ENCODE results near the gene CCDC149.

CCDC149 gene

DNA sequence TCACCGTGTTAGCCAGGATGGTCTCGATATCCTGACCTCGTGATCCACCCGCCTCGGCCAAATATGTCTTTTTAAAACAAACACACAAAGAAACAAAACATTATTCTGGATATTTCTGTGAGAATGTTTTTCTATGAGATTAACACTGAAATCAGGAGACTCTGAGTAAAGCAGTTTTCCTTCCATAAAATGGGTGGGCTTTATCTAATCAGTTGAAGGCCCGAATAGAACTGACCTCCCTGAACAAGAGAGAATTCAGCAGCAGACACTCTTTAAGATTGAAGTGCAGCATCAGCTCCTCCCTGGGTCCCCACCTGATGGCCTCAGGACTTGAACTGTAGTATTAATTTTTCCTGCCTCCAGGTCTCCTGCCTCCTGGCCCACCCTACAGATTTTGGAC, 139.9 kb downstream of the CCDC149 start:
- TF ChIP-seq, protein P1, sequence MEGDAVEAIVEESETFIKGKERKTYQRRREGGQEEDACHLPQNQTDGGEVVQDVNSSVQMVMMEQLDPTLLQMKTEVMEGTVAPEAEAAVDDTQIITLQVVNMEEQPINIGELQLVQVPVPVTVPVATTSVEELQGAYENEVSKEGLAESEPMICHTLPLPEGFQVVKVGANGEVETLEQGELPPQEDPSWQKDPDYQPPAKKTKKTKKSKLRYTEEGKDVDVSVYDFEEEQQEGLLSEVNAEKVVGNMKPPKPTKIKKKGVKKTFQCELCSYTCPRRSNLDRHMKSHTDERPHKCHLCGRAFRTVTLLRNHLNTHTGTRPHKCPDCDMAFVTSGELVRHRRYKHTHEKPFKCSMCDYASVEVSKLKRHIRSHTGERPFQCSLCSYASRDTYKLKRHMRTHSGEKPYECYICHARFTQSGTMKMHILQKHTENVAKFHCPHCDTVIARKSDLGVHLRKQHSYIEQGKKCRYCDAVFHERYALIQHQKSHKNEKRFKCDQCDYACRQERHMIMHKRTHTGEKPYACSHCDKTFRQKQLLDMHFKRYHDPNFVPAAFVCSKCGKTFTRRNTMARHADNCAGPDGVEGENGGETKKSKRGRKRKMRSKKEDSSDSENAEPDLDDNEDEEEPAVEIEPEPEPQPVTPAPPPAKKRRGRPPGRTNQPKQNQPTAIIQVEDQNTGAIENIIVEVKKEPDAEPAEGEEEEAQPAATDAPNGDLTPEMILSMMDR (IDR thresholded peaks at IDR 0.05; ENCODE audit: control insufficient read depth, extremely low read depth, insufficient read depth), result no peak
- no peak for DNase-seq (ENCODE audit: low read depth)
- no peak overlapping the region for H3K4me3 ChIP-seq (ENCODE audit: low read depth, low read length)

DNA sequence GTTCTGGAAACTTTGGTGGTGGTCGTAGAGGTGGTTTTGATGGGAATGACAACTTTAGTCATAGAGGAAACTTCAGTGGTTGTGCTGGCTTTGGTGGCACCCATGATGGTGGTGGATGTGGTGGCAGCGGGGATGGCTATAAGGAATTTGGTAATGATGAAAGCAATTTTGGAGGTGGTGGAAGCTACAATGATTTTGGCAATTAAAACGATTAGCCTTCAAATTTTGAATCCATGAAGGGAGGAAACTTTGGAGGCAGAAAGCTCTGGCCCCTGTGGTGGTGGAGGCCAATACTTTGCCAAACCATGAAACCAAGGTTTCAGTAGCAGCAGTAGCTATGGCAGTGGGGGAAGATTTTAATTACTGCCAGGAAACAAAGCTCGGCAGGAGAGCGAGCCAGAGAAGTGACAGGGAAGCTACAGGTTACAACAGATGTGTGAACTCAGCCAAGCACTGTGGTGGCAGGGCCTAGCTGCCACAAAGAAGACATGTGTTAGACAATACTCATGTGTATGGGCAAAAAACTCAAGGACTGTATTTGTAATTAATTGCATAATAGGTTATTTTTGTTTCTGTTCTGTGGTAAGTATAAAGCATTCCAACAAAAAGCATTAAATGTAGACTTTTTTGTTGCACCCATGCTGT, 140.7 kb downstream of the CCDC149 start:
- DNase-seq (ENCODE audit: low read depth), result no peak
- TF ChIP-seq, protein P1 (IDR thresholded peaks at IDR 0.05; ENCODE audit: control insufficient read depth, extremely low read depth, insufficient read depth), result no peak
- H3K4me3 ChIP-seq (ENCODE audit: low read depth, low read length), result no peak overlapping the region

DNA sequence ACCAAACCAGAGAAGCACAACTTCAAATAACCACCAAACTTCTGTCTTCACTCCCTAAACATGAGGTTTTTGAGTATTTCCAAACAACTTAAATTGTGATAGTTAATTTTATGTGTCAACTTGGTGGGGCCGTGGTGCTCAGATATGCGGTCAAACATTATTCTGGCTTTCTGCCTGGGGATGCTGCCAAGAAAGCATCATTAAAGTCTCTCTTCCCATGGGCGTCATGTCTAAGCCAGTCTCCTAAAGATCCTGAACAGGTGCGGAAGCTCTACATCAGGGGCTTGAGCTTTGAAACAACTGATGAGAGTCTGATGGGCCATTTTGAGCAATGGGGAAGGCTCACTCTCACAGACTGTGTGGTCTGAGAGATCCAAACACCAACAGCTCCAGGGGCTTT, 141.6 kb downstream of the CCDC149 start:
- peak; percentile 45 for DNase-seq (ENCODE audit: low read depth)
- H3K4me3 ChIP-seq (ENCODE audit: low read depth, low read length), result no peak overlapping the region
- TF ChIP-seq, protein P1 (IDR thresholded peaks at IDR 0.05; ENCODE audit: control insufficient read depth, extremely low read depth, insufficient read depth), result no peak

DNA sequence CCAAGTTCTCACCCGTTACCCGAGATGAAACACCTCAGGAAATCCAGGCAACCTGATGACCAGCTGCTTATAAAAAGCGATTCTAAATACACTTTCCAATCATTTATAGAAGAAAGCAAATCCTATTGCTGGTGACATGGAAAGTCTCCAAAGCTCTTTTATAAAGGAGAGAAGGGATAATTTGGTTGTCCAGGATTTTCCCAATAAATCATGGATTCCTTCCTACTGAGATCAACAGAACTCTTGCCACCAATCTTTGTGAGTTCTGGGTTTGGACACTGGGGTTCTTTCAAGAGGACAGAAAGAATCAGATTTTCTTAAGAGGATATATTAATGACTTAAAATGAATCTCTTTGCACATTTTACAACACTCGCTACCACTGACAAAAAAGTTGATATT, 142.2 kb downstream of the CCDC149 start:
- no peak for DNase-seq (ENCODE audit: low read depth)
- no peak overlapping the region for H3K4me3 ChIP-seq (ENCODE audit: low read depth, low read length)
- TF ChIP-seq, protein P1 (IDR thresholded peaks at IDR 0.05; ENCODE audit: control insufficient read depth, extremely low read depth, insufficient read depth), result no peak

DNA sequence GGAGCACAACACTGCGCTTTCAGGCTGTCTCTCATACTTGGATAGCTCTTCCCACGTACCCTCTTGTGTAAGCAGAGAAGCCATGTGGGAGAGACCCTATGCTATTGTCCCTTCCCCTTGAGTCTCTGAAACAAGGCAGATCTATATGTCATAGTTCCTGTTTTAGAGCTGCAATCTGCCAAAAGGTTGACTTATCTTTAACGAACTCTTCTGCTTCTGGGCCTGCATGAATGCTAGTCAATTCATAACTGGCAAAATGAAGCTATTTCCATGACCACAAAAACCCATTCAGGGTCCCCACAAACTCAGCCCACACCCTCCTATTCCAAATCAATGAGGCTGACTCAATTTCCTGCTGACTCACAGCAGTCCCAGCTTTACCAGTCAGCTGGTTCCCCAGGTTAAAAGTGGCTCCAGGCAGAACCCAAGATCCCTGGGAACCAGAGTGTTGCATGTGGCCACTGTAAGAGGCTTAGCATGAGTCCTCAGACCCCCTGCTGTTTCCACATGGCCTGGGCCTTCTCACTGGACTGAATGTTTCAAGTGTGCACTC, 142.7 kb downstream of the CCDC149 start:
- DNase-seq (ENCODE audit: low read depth), result no peak
- H3K4me3 ChIP-seq (ENCODE audit: low read depth, low read length), result no peak overlapping the region
- TF ChIP-seq, protein P1 (IDR thresholded peaks at IDR 0.05; ENCODE audit: control insufficient read depth, extremely low read depth, insufficient read depth), result no peak

DNA sequence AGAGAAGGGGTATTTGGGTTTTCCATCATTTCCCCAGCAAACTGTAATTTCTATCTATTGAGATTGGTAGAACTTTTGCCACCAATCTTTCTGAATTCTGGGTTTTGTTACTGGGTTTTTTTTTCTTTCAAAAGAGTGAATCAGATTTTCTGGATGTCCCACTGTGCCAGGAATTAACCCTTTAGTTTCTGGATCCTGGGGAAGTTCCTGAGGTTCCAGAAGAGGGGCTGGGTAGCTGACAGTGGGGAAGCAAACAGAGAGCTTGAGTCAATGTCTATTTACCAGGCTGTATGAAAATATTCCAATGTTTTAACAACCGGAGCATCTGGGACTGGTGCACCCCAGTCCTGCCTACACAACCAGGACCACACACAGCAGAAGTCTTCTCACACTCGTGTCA, 143.3 kb downstream of the CCDC149 start:
- no peak overlapping the region for H3K4me3 ChIP-seq (ENCODE audit: low read depth, low read length)
- no peak for DNase-seq (ENCODE audit: low read depth)
- TF ChIP-seq, protein P1 (IDR thresholded peaks at IDR 0.05; ENCODE audit: control insufficient read depth, extremely low read depth, insufficient read depth), result no peak

DNA sequence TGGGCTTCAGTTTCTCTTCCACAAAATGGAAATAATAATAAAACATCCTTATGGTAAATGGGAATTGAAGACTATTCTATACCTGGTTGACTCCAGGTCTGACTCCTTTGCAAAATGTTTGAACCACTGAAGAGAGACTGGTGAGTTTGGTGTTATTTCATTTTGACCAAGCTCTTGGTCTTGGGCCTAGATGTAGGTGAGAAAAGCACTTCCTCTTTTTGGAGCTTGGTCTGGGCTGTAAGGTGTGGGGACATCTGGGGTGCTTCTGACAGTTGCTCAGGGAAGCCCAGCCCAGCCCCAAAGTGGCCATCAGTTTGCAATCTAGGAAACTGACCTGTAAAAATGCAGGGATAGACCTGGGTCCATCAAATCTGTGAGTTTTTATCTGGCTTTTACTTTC, 144.2 kb downstream of the CCDC149 start:
- DNase-seq (ENCODE audit: low read depth), result no peak
- TF ChIP-seq, protein P1 (IDR thresholded peaks at IDR 0.05; ENCODE audit: control insufficient read depth, extremely low read depth, insufficient read depth), result no peak

More for the DNA sequence above, 144.2 kb downstream of the CCDC149 start:
- no peak overlapping the region for H3K4me3 ChIP-seq (ENCODE audit: low read depth, low read length)

Measured in LNCaP clone FGC (cell line).